Memory B cell (primary cell): ENCODE measurements around the gene HSD17B8.
A peak's percentile ranks its signal among the peaks of the same experiment; 100 is the strongest.

ENCODE experiments used
- ATAC-seq: fragments of 150-1000 bp; cut with Tn5 transposase; 2 replicates; pipeline ENCODE4 v1.10.0; 2021; ENCODE audit warnings: low read depth, mild to moderate bottlenecking, moderate library complexity
- DNase-seq, 2 donors: peaks; one replicate each; pipeline ENCODE4 v3.0.0; 2022; ENCODE audit warnings: low spot score in 2 of 2
- H3K27ac Mint-ChIP-seq: one replicate; pipeline ENCODE4 v1.8.0; 2022; ENCODE audit warnings: mild to moderate bottlenecking, moderate library complexity, mixed read lengths
- H3K27me3 Mint-ChIP-seq: one replicate; pipeline ENCODE4 v1.8.0; 2022; ENCODE audit warnings: mixed read lengths
- H3K36me3 Mint-ChIP-seq: one replicate; pipeline ENCODE4 v1.8.0; 2022; ENCODE audit warnings: mild to moderate bottlenecking, mixed read lengths
- H3K4me1 Mint-ChIP-seq: one replicate; pipeline ENCODE4 v1.8.0; 2022; ENCODE audit warnings: mixed read lengths
- H3K4me3 Mint-ChIP-seq: one replicate; pipeline ENCODE4 v1.8.0; 2022; ENCODE audit warnings: mild to moderate bottlenecking, moderate library complexity, mixed read lengths
- H3K9me3 Mint-ChIP-seq: one replicate; pipeline ENCODE4 v1.8.0; 2022; ENCODE audit warnings: mixed read lengths

Gene HSD17B8

GRCh38 chr6:33192105-33192646 is 12.3 kb upstream of the HSD17B8 start, which contains the start of gene COL11A2:
TSS of gene COL11A2 (minus strand) at chr6:33192467. CDS start at chr6:33192240, 227 bp downstream.
- H3K4me1 Mint-ChIP-seq, result peaks cover 20% of the 10 kb centered on the region
- peaks cover 3% of the 10 kb centered on the region for H3K9me3 Mint-ChIP-seq
- DNase-seq (no peak), ATAC-seq (peak; percentile 64)
- no peak within 1 kb of the TSS for H3K27ac Mint-ChIP-seq
- H3K27me3 Mint-ChIP-seq, result peaks cover 23% of the 10 kb centered on the region
- peaks cover 25% of the 10 kb centered on the region for H3K36me3 Mint-ChIP-seq
- peak within 1 kb of the TSS; percentile 82 for H3K4me3 Mint-ChIP-seq

- H3K4me1 Mint-ChIP-seq, result peaks cover 19% of the 10 kb centered on the region
- H3K36me3 Mint-ChIP-seq, result peaks cover 25% of the 10 kb centered on the region
- H3K27ac Mint-ChIP-seq, result no peak overlapping the region
- H3K27me3 Mint-ChIP-seq, result peaks cover 16% of the 10 kb centered on the region
- H3K4me3 Mint-ChIP-seq, result peak overlapping the region; percentile 82
- ATAC-seq (peak; percentile 50), DNase-seq (no peak)
- H3K9me3 Mint-ChIP-seq, result no peaks in the 10 kb centered on the region
These were observed 11.5 kb upstream of the HSD17B8 start for GRCh38 chr6:33192671-33193602.

- DNase-seq, result no peak
- no peak for ATAC-seq
- Mint-ChIP-seq H3K36me3 (peaks cover 26% of the 10 kb centered on the region), H3K27me3 (peaks cover 16% of the 10 kb centered on the region), H3K9me3 (no peaks in the 10 kb centered on the region), H3K4me3 (no peak overlapping the region), H3K4me1 (peaks cover 25% of the 10 kb centered on the region), H3K27ac (no peak overlapping the region)
These were observed 10.8 kb upstream of the HSD17B8 start for GRCh38 chr6:33193619-33194018.

- Mint-ChIP-seq H3K4me3 (no peak overlapping the region), H3K36me3 (peaks cover 26% of the 10 kb centered on the region), H3K27ac (no peak overlapping the region), H3K9me3 (no peaks in the 10 kb centered on the region), H3K27me3 (peaks cover 16% of the 10 kb centered on the region), H3K4me1 (peaks cover 34% of the 10 kb centered on the region)
- no peak for ATAC-seq
- no peak for DNase-seq
These were observed 9.9 kb upstream of the HSD17B8 start for GRCh38 chr6:33194431-33194979.

GRCh38 chr6:33195304-33196165 is 8.9 kb upstream of the HSD17B8 start:
- peaks cover 26% of the 10 kb centered on the region for H3K36me3 Mint-ChIP-seq
- H3K4me3 Mint-ChIP-seq, result no peak overlapping the region
- H3K27ac Mint-ChIP-seq, result no peak overlapping the region
- H3K9me3 Mint-ChIP-seq, result no peaks in the 10 kb centered on the region
- ATAC-seq (no peak), DNase-seq (no peak)
- peaks cover 35% of the 10 kb centered on the region for H3K4me1 Mint-ChIP-seq
- peaks cover 10% of the 10 kb centered on the region for H3K27me3 Mint-ChIP-seq

GRCh38 chr6:33197431-33198048 is 6.9 kb upstream of the HSD17B8 start:
- Mint-ChIP-seq H3K27me3 (peaks cover 2% of the 10 kb centered on the region), H3K27ac (no peak overlapping the region), H3K4me3 (no peak overlapping the region), H3K4me1 (peaks cover 48% of the 10 kb centered on the region), H3K9me3 (no peaks in the 10 kb centered on the region), H3K36me3 (peaks cover 34% of the 10 kb centered on the region)
- peak in 1 of 2 donors; percentile 49 for DNase-seq
- ATAC-seq, result peak; percentile 24

- Mint-ChIP-seq H3K27ac (peak overlapping the region; percentile 77), H3K4me1 (peaks cover 46% of the 10 kb centered on the region)
- ATAC-seq, result no peak
These were observed 6.1 kb upstream of the HSD17B8 start for GRCh38 chr6:33198159-33198852.

GRCh38 chr6:33198853-33199436 is 5.5 kb upstream of the HSD17B8 start:
- Mint-ChIP-seq H3K4me1 (peaks cover 49% of the 10 kb centered on the region), H3K9me3 (no peaks in the 10 kb centered on the region), H3K36me3 (peaks cover 43% of the 10 kb centered on the region), H3K27me3 (no peaks in the 10 kb centered on the region), H3K4me3 (peak overlapping the region; percentile 99), H3K27ac (peak overlapping the region; percentile 77)
- ATAC-seq, result no peak
- DNase-seq, result no peak

More at GRCh38 chr6:33198159-33198852, 6.1 kb upstream of the HSD17B8 start:
- DNase-seq, result no peak
- peak overlapping the region; percentile 99 for H3K4me3 Mint-ChIP-seq
- H3K27me3 Mint-ChIP-seq, result no peaks in the 10 kb centered on the region
- no peaks in the 10 kb centered on the region for H3K9me3 Mint-ChIP-seq
- H3K36me3 Mint-ChIP-seq, result peaks cover 42% of the 10 kb centered on the region

- Mint-ChIP-seq H3K36me3 (peaks cover 38% of the 10 kb centered on the region), H3K4me1 (peaks cover 54% of the 10 kb centered on the region), H3K9me3 (no peaks in the 10 kb centered on the region), H3K27ac (peak overlapping the region; percentile 95), H3K27me3 (no peaks in the 10 kb centered on the region), H3K4me3 (peak overlapping the region; percentile 99)
- DNase-seq, result no peak
- peak; percentile 4 for ATAC-seq
These were observed 4.7 kb upstream of the HSD17B8 start for GRCh38 chr6:33199687-33200218.

- peak within 1 kb of the TSS; percentile 99 for H3K4me3 Mint-ChIP-seq
- H3K4me1 Mint-ChIP-seq, result peaks cover 59% of the 10 kb centered on the region
- H3K36me3 Mint-ChIP-seq, result peaks cover 34% of the 10 kb centered on the region
- ATAC-seq (peak; percentile 78), DNase-seq (peak; percentile 88 to 95)
- H3K9me3 Mint-ChIP-seq, result no peaks in the 10 kb centered on the region
- H3K27me3 Mint-ChIP-seq, result no peaks in the 10 kb centered on the region
- H3K27ac Mint-ChIP-seq, result peak within 1 kb of the TSS; percentile 95
These were observed 4.0 kb upstream of the HSD17B8 start, which contains the start of the genes RXRB and SLC39A7 for GRCh38 chr6:33200219-33201146. TSS of gene RXRB (minus strand) at chr6:33200665. CDS start at chr6:33200476, 189 bp downstream. TSS of gene SLC39A7 (plus strand) at chr6:33200867. CDS start at chr6:33201246, 379 bp downstream.

- no peak for ATAC-seq
- Mint-ChIP-seq H3K27ac (peak overlapping the region; percentile 95), H3K4me1 (peaks cover 60% of the 10 kb centered on the region), H3K9me3 (no peaks in the 10 kb centered on the region), H3K4me3 (peak overlapping the region; percentile 99), H3K36me3 (peaks cover 27% of the 10 kb centered on the region), H3K27me3 (no peaks in the 10 kb centered on the region)
- DNase-seq, result no peak
These were observed 3.3 kb upstream of the HSD17B8 start for GRCh38 chr6:33201147-33201545.
